22Rv1 (cell line): Measurements from ENCODE around the gene NTPCR.

ENCODE experiments used
- CTCF ChIP-seq: fragments of 450-650 bp; IDR thresholded peaks from 2 replicates; pipeline ENCODE4 v1.5.1; 2017; ENCODE audit warnings: mild to moderate bottlenecking
- ZFX ChIP-seq: fragments of 450-650 bp; IDR thresholded peaks from 2 replicates; pipeline ENCODE4 v1.6.1; 2017; ENCODE audit warnings: antibody characterized with exemption, borderline replicate concordance

DNA sequence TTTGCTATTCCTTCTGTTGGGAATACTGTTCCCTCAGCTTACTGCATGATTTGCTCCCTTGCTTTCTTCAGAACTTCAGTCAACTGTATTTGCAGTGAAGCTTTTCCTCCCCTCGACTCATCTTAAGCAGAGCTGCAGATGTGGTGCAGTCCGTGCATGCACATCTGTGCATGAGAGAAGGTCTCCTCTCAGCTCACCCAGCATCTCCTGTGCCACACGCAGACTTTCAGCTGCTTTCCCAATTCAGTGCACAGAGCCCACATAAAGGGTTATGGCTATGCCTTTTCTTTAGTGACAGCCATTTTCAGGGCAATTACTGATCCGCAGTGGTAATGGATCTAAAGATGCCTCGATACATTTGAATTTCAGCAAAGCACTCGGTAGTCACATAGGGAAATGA is 13.5 kb upstream of the NTPCR start:
- TF ChIP-seq CTCF (no peak), ZFX (no peak)
